Vagina (tissue), 2 donors: ENCODE data around the gene HERC2. TPM values are rescaled to one million over a fixed set of nuclear protein-coding genes. Genes with fewer than 3 reads are reported as not detected.
A peak's percentile ranks its signal among the peaks of the same experiment; 100 is the strongest.

Experiments
- DNase-seq, 2 donors: peaks; one replicate each; pipeline ENCODE4 v3.0.0-alpha.2; 2017; ENCODE audit errors: extremely low spot score in 2 of 2
- H3K27ac ChIP-seq: fragments of 200-600 bp; sonication (generic); one replicate; pipeline ENCODE4 v1.5.1; 2019
- H3K27me3 ChIP-seq: fragments of 200-600 bp; sonication (generic); one replicate; pipeline ENCODE4 v1.5.1; 2019
- H3K36me3 ChIP-seq, 2 donors: fragments of 200-600 bp; sonication (generic); one replicate each; pipeline ENCODE4 v1.5.1; 2017 to 2019
- H3K4me1 ChIP-seq: fragments of 200-600 bp; sonication (generic); one replicate; pipeline ENCODE4 v1.5.1; 2019
- H3K4me3 ChIP-seq, 2 donors: fragments of 200-600 bp; sonication (generic); 1 replicate in 1 of 2; 2 replicates in 1 of 2; pipeline ENCODE4 v1.5.1; 2016 to 2019
- H3K9me3 ChIP-seq: fragments of 200-600 bp; sonication (generic); one replicate; pipeline ENCODE4 v1.5.1; 2019
- POLR2A ChIP-seq, 2 donors: fragments of 450-650 bp; IDR thresholded peaks; one replicate each; pipeline ENCODE4 v1.6.1; 2017; ENCODE audit warnings: antibody characterized with exemption in 2 of 2, mild to moderate bottlenecking in 2 of 2, moderate library complexity in 2 of 2
- POLR2AphosphoS5 ChIP-seq, 2 donors: sonication (generic); formaldehyde crosslinking; IDR thresholded peaks; one replicate each; pipeline ENCODE4 v1.9.0; 2017; ENCODE audit warnings: antibody characterized with exemption in 2 of 2, mild to moderate bottlenecking in 2 of 2, low read depth in 1 of 2; ENCODE audit not compliant: insufficient read depth in 1 of 2
- intact Hi-C: fragments of 100-400 bp; cut with DNase I; formaldehyde crosslinking; loops from one replicate; pipeline ENCODE4 v1.15.1; 2023
- total RNA-seq: library from RNA; depleted of rRNA; stranded (reverse); fragments of >200 nt; gene quantifications from one replicate; pipeline ENCODE4 v1.2.3, GENCODE V29; 2016
- TF ChIP-seq, protein P1 (sequence below), 3 experiments: fragments of 450-650 bp in 2 of 3; fragments of 200-600 bp in 1 of 3; sonication (generic) in 1 of 3; IDR thresholded peaks; one replicate each; pipeline ENCODE4 v1.5.1; 2017 to 2019; ENCODE audit warnings: antibody characterized with exemption in 3 of 3, mild to moderate bottlenecking in 2 of 3, moderate library complexity in 2 of 3

The HERC2 gene
- total RNA-seq, 1 donor from 2014 or later = 45.2 TPM

DNA sequence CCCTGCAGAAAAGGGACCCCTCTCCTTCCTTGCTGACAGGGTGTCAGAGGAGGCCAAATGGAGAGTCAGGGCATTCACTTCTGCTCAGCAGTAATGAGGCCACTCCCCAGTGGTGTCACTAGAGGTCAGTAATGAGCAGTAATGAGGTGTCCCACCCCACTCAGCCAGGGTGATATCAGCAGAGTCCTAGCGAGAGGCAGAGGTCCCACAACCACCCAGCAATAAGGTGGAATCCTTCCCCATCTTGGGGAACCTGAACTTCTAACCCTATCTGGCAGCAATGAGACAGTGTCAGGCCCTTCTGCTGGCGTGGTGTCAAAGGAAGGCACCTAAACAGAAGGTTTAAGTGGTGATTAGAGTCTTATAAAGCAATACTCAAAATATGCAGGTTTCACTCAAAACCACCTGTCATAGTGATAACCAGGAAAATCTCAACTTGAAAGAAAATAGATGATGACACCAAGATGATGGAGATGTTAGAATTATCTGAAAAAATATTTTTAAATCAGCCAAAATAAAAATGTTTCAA, 235.7 kb downstream of the HERC2 start:
- TF ChIP-seq, protein P1, sequence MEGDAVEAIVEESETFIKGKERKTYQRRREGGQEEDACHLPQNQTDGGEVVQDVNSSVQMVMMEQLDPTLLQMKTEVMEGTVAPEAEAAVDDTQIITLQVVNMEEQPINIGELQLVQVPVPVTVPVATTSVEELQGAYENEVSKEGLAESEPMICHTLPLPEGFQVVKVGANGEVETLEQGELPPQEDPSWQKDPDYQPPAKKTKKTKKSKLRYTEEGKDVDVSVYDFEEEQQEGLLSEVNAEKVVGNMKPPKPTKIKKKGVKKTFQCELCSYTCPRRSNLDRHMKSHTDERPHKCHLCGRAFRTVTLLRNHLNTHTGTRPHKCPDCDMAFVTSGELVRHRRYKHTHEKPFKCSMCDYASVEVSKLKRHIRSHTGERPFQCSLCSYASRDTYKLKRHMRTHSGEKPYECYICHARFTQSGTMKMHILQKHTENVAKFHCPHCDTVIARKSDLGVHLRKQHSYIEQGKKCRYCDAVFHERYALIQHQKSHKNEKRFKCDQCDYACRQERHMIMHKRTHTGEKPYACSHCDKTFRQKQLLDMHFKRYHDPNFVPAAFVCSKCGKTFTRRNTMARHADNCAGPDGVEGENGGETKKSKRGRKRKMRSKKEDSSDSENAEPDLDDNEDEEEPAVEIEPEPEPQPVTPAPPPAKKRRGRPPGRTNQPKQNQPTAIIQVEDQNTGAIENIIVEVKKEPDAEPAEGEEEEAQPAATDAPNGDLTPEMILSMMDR (IDR thresholded peaks at IDR 0.05) = peak; percentile 16 to 44 (median 33)
- TF ChIP-seq POLR2A (IDR thresholded peaks at IDR 0.05) (no peak), POLR2AphosphoS5 (IDR thresholded peaks at IDR 0.05; ENCODE audit: insufficient read depth in 1 of 2, low read depth in 1 of 2) (no peak)
- H3K27me3 ChIP-seq = no peaks in the 10 kb centered on the region
- no peak overlapping the region for H3K27ac ChIP-seq
- H3K4me3 ChIP-seq = no peak overlapping the region
- peaks cover 3% of the 10 kb centered on the region for H3K9me3 ChIP-seq
- H3K4me1 ChIP-seq = no peaks in the 10 kb centered on the region
- no peak for DNase-seq
- intact Hi-C loops = no loop called here
- no peaks in the 10 kb centered on the region for H3K36me3 ChIP-seq

- TF ChIP-seq, protein P1 (IDR thresholded peaks at IDR 0.05) = no peak
- no peak for TF ChIP-seq POLR2AphosphoS5 (IDR thresholded peaks at IDR 0.05; ENCODE audit: insufficient read depth in 1 of 2, low read depth in 1 of 2)
- no peak for TF ChIP-seq POLR2A (IDR thresholded peaks at IDR 0.05)
- intact Hi-C loops = no loop called here
- no peaks in the 10 kb centered on the region for H3K36me3 ChIP-seq
- no peak for DNase-seq
- H3K9me3 ChIP-seq = no peaks in the 10 kb centered on the region
- no peak overlapping the region for H3K4me3 ChIP-seq
- no peak overlapping the region for H3K27ac ChIP-seq
- no peaks in the 10 kb centered on the region for H3K27me3 ChIP-seq
- H3K4me1 ChIP-seq = no peaks in the 10 kb centered on the region
Observed at GRCh38 chr15:28085489-28086174, 236.3 kb downstream of the HERC2 start.

DNA sequence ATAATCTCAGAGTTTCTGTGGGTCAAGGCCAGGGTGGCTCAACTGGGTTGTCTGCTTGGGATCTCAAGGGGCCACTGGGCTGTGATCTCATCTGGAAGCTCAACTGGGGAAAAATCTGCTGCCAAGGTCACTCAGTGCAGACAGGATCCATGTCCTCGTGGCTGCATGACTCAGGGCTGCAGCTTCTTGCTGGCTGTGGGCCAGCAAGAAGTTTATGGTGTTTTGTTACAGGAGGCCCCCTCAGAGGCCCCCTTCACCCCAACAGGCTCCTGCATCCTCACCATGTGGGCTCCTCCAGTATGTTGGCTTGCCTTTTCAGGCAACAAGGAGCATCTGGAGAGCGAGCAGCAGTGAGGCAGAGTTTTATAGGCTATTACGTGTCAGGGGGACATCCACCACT, 237.4 kb downstream of the HERC2 start:
- H3K9me3 ChIP-seq = no peaks in the 10 kb centered on the region
- intact Hi-C loops = no loop called here
- no peak for TF ChIP-seq POLR2A (IDR thresholded peaks at IDR 0.05)
- TF ChIP-seq, protein P1 (IDR thresholded peaks at IDR 0.05) = no peak
- TF ChIP-seq POLR2AphosphoS5 (IDR thresholded peaks at IDR 0.05; ENCODE audit: insufficient read depth in 1 of 2, low read depth in 1 of 2) = no peak
- no peak overlapping the region for H3K4me3 ChIP-seq
- H3K27me3 ChIP-seq = no peaks in the 10 kb centered on the region
- H3K36me3 ChIP-seq = no peaks in the 10 kb centered on the region
- H3K27ac ChIP-seq = no peak overlapping the region
- DNase-seq = no peak
- no peaks in the 10 kb centered on the region for H3K4me1 ChIP-seq

GRCh38 chr15:28082891-28083684, 238.9 kb downstream of the HERC2 start:
- H3K4me3 ChIP-seq = no peak overlapping the region
- no peaks in the 10 kb centered on the region for H3K9me3 ChIP-seq
- no peaks in the 10 kb centered on the region for H3K36me3 ChIP-seq
- intact Hi-C loops = no loop called here
- DNase-seq = no peak
- H3K27me3 ChIP-seq = no peaks in the 10 kb centered on the region
- H3K27ac ChIP-seq = no peak overlapping the region
- TF ChIP-seq, protein P1 (IDR thresholded peaks at IDR 0.05) = no peak
- TF ChIP-seq POLR2AphosphoS5 (IDR thresholded peaks at IDR 0.05; ENCODE audit: insufficient read depth in 1 of 2, low read depth in 1 of 2) (no peak), POLR2A (IDR thresholded peaks at IDR 0.05) (no peak)
- H3K4me1 ChIP-seq = no peaks in the 10 kb centered on the region
